Measurements from ENCODE around the gene SYNE1.
"Not testable (repeated sequence)": the region's sequence is repeated elsewhere in the genome, so short reads cannot be mapped to it uniquely, and the experiment has no call there.

Gene SYNE1

GRCh38 chr6:152334555-152334954 lies 302.6 kb downstream of the SYNE1 start:
- Mint-ChIP-seq H3K36me3 (ENCODE audit: low read depth) (peaks cover 44% of the 10 kb centered on the region), H3K4me1 (no peaks in the 10 kb centered on the region), H3K27me3 (ENCODE audit: low read depth) (no peaks in the 10 kb centered on the region), H3K4me3 (no peak overlapping the region), H3K27ac (no peak overlapping the region), H3K9me3 (no peaks in the 10 kb centered on the region)
- no peak for TF ChIP-seq CTCF (IDR thresholded peaks at IDR 0.05; ENCODE audit: unreplicated experiment in 3 of 3)

GRCh38 chr6:152330961-152331360 lies 306.2 kb downstream of the SYNE1 start:
- Mint-ChIP-seq H3K36me3 (ENCODE audit: low read depth) (peaks cover 48% of the 10 kb centered on the region), H3K9me3 (no peaks in the 10 kb centered on the region), H3K4me3 (no peak overlapping the region), H3K4me1 (no peaks in the 10 kb centered on the region), H3K27me3 (ENCODE audit: low read depth) (no peaks in the 10 kb centered on the region), H3K27ac (no peak overlapping the region)
- no peak for TF ChIP-seq CTCF (IDR thresholded peaks at IDR 0.05; ENCODE audit: unreplicated experiment in 3 of 3)

GRCh38 chr6:152329638-152330448 lies 307.3 kb downstream of the SYNE1 start:
- TF ChIP-seq CTCF (IDR thresholded peaks at IDR 0.05; ENCODE audit: unreplicated experiment in 3 of 3) = no peak
- H3K36me3 Mint-ChIP-seq (ENCODE audit: low read depth) = peaks cover 55% of the 10 kb centered on the region
- no peaks in the 10 kb centered on the region for H3K4me1 Mint-ChIP-seq
- no peak overlapping the region for H3K4me3 Mint-ChIP-seq
- H3K27me3 Mint-ChIP-seq (ENCODE audit: low read depth) = no peaks in the 10 kb centered on the region
- no peak overlapping the region for H3K27ac Mint-ChIP-seq
- no peaks in the 10 kb centered on the region for H3K9me3 Mint-ChIP-seq

GRCh38 chr6:152328200-152328599 lies 309.0 kb downstream of the SYNE1 start:
- not testable (repeated sequence) for H3K9me3 Mint-ChIP-seq; H3K4me3 Mint-ChIP-seq; H3K27me3 Mint-ChIP-seq (ENCODE audit: low read depth); H3K4me1 Mint-ChIP-seq; H3K27ac Mint-ChIP-seq
- peaks cover 65% of the 10 kb centered on the region for H3K36me3 Mint-ChIP-seq (ENCODE audit: low read depth)

- no peak for TF ChIP-seq CTCF (IDR thresholded peaks at IDR 0.05; ENCODE audit: unreplicated experiment in 3 of 3)
- H3K27ac Mint-ChIP-seq = no peak overlapping the region
- H3K4me1 Mint-ChIP-seq = no peaks in the 10 kb centered on the region
- no peak overlapping the region for H3K4me3 Mint-ChIP-seq
- no peaks in the 10 kb centered on the region for H3K9me3 Mint-ChIP-seq
- peaks cover 57% of the 10 kb centered on the region for H3K36me3 Mint-ChIP-seq (ENCODE audit: low read depth)
- no peaks in the 10 kb centered on the region for H3K27me3 Mint-ChIP-seq (ENCODE audit: low read depth)
Observed at GRCh38 chr6:152323376-152323775, 313.8 kb downstream of the SYNE1 start.

GRCh38 chr6:152318278-152318677 lies 318.9 kb downstream of the SYNE1 start:
- Mint-ChIP-seq H3K9me3 (no peaks in the 10 kb centered on the region), H3K27ac (no peak overlapping the region), H3K4me1 (no peaks in the 10 kb centered on the region), H3K4me3 (no peak overlapping the region), H3K36me3 (ENCODE audit: low read depth) (peaks cover 53% of the 10 kb centered on the region), H3K27me3 (ENCODE audit: low read depth) (no peaks in the 10 kb centered on the region)
- no peak for TF ChIP-seq CTCF (IDR thresholded peaks at IDR 0.05; ENCODE audit: unreplicated experiment in 3 of 3)
